HCT116 (cell line): Measurements from ENCODE around the gene NHERF2. TPM values are rescaled to one million over a fixed set of nuclear protein-coding genes. Genes with fewer than 3 reads are reported as not detected.
A peak's percentile ranks its signal among the peaks of the same experiment; 100 is the strongest.

Source experiments
- ATAC-seq: fragments of 200-7000 bp; cut with Tn5 transposase; 2 replicates; pipeline ENCODE4 v1.9.1; 2020; ENCODE audit warnings: mild to moderate bottlenecking, moderate library complexity
- BruUV-seq: library from RNA; stranded (reverse); fragments of 400-500 nt; replicated peaks from 2 replicates; lab custom pipeline; 2021; lab: Mats Ljungman, UMichigan
- CTCF ChIA-PET: fragments of 300-600 bp; sonication (Branson Sonifier 250); formaldehyde crosslinking; loops from one replicate; lab custom pipeline; 2021; ENCODE audit warnings: antibody characterized with exemption; lab: Charles Lee
- POLR2A ChIA-PET: fragments of 300-600, 350-600 bp; sonication (Branson Sonifier 250); formaldehyde crosslinking; loops from one replicate; lab custom pipeline; 2021; ENCODE audit warnings: antibody characterized with exemption; lab: Charles Lee
- RAD21 ChIA-PET, 2 experiments: fragments of 300-600 bp; sonication (Branson Sonifier 250); formaldehyde crosslinking; loops; one replicate each; lab custom pipeline; 2023; ENCODE audit warnings: low total read pairs in 2 of 2; ENCODE audit not compliant: uncharacterized antibody in 2 of 2, unreplicated experiment in 2 of 2, low non-redundant PET in 1 of 2; lab: Charles Lee
- DNase-seq: peaks from one replicate; pipeline ENCODE4 v3.0.0-alpha.2; 2010; ENCODE audit warnings: low read depth, low spot score
- H2AFZ ChIP-seq: fragments of 200-600 bp; shearing (Covaris generic), sonication (generic); 2 replicates; pipeline ENCODE4 v1.6.1; 2017; ENCODE audit warnings: low read depth, mixed run types, mixed read lengths, antibody characterized with exemption, low read length; ENCODE audit not compliant: poor library complexity, severe bottlenecking
- H3K27ac ChIP-seq: 2 replicates; pipeline ENCODE4 v1.5.1; 2012; ENCODE audit warnings: low read depth, low read length
- H3K27me3 ChIP-seq: fragments of 200-600 bp; sonication (generic); 2 replicates; pipeline ENCODE4 v1.6.1; 2016; ENCODE audit warnings: mixed run types, low read length, mixed read lengths; ENCODE audit not compliant: insufficient read depth
- H3K36me3 ChIP-seq, 2 experiments: fragments of 200-500 bp in 1 of 2; fragments of 200-600 bp in 1 of 2; sonication (Bioruptor generic) in 1 of 2; sonication (generic) in 1 of 2; 2 replicates each; pipeline versions ENCODE4 v1.5.1 to v1.6.1; 2014 to 2016; ENCODE audit warnings: low read length in 2 of 2, inconsistent platforms in 1 of 2, mixed read lengths in 1 of 2, mixed run types in 1 of 2; ENCODE audit not compliant: insufficient read depth in 2 of 2, control insufficient read depth in 1 of 2
- H3K4me1 ChIP-seq, 2 experiments: fragments of 200-600 bp in 1 of 2; sonication (generic) in 1 of 2; 2 replicates each; pipeline versions ENCODE4 v1.5.1 to v1.6.1; 2012 to 2017; ENCODE audit warnings: low read length in 2 of 2, inconsistent platforms in 1 of 2, mild to moderate bottlenecking in 1 of 2, mixed read lengths in 1 of 2, mixed run types in 1 of 2, moderate library complexity in 1 of 2; ENCODE audit not compliant: insufficient read depth in 2 of 2, control insufficient read depth in 1 of 2
- H3K4me2 ChIP-seq: fragments of 200-600 bp; sonication (generic); 2 replicates; pipeline ENCODE4 v1.6.1; 2017; ENCODE audit warnings: mixed run types, low read length, mixed read lengths
- H3K4me3 ChIP-seq, 2 experiments: fragments of 200-600 bp in 1 of 2; sonication (generic) in 1 of 2; replicated peaks in 1 of 2; 2 replicates each; pipeline ENCODE4 v1.5.1; 2011 to 2016; ENCODE audit warnings: low read length in 2 of 2, control low read depth in 1 of 2, low read depth in 1 of 2, mild to moderate bottlenecking in 1 of 2, mixed read lengths in 1 of 2, mixed run types in 1 of 2
- H3K79me2 ChIP-seq: fragments of 200-600 bp; sonication (generic); 2 replicates; pipeline ENCODE4 v1.6.1; 2017; ENCODE audit warnings: mild to moderate bottlenecking, mixed run types, low read length, moderate library complexity, mixed read lengths; ENCODE audit not compliant: insufficient read depth
- H3K9ac ChIP-seq: fragments of 200-600 bp; sonication (generic); 2 replicates; pipeline ENCODE4 v1.6.1; 2016; ENCODE audit warnings: low read length, mixed read lengths
- H3K9me2 ChIP-seq: fragments of 200-600 bp; sonication (generic), shearing (Covaris generic); 2 replicates; pipeline ENCODE4 v1.6.1; 2017; ENCODE audit warnings: mixed run types, mild to moderate bottlenecking, moderate library complexity; ENCODE audit not compliant: insufficient read depth
- H3K9me3 ChIP-seq, 2 experiments: fragments of 200-500 bp in 1 of 2; fragments of 200-600 bp in 1 of 2; sonication (Bioruptor generic) in 1 of 2; sonication (generic) in 1 of 2; 2 replicates each; pipeline ENCODE4 v1.6.1; 2014 to 2017; ENCODE audit warnings: low read length in 2 of 2, mixed read lengths in 2 of 2, inconsistent platforms in 1 of 2, low read depth in 1 of 2, mild to moderate bottlenecking in 1 of 2, mixed run types in 1 of 2, moderate library complexity in 1 of 2; ENCODE audit not compliant: control insufficient read depth in 1 of 2, insufficient read depth in 1 of 2
- H4K20me1 ChIP-seq: fragments of 200-600 bp; sonication (generic), shearing (Covaris generic); 2 replicates; pipeline ENCODE4 v1.6.1; 2017; ENCODE audit warnings: mixed run types, mild to moderate bottlenecking, moderate library complexity; ENCODE audit not compliant: insufficient read depth
- CBX3 ChIP-seq: IDR thresholded peaks from 2 replicates; pipeline ENCODE4 v1.6.1; 2012; ENCODE audit warnings: low read depth
- CTCF ChIP-seq, 3 experiments: fragments of 200-600 bp in 1 of 3; sonication (generic) in 1 of 3; IDR thresholded peaks in 2 of 3; conservative IDR thresholded peaks in 1 of 3; 2 replicates each; pipeline ENCODE4 v1.5.1; 2012 to 2017; ENCODE audit warnings: low read depth in 2 of 3, low read length in 2 of 3, antibody characterized with exemption in 1 of 3, borderline replicate concordance in 1 of 3, control low read depth in 1 of 3, mild to moderate bottlenecking in 1 of 3, mixed read lengths in 1 of 3, mixed run types in 1 of 3, moderate library complexity in 1 of 3; ENCODE audit not compliant: insufficient read depth in 1 of 3
- EGR1 ChIP-seq: IDR thresholded peaks from 2 replicates; pipeline ENCODE4 v1.6.1; 2012; ENCODE audit warnings: low read depth
- EZH2 ChIP-seq: fragments of 200-600 bp; sonication (generic); IDR thresholded peaks from 2 replicates; pipeline ENCODE4 v1.6.1; 2017; ENCODE audit warnings: antibody characterized with exemption, mixed run types
- FOSL1 ChIP-seq: IDR thresholded peaks from 2 replicates; pipeline ENCODE4 v1.6.1; 2012; ENCODE audit warnings: low read depth
- POLR2A ChIP-seq: IDR thresholded peaks from 2 replicates; pipeline ENCODE4 v1.7.0; 2011; ENCODE audit warnings: borderline replicate concordance; ENCODE audit not compliant: insufficient read depth, insufficient read length; ENCODE audit errors: extremely low read depth
- POLR2AphosphoS5 ChIP-seq: IDR thresholded peaks from 2 replicates; pipeline ENCODE4 v1.6.1; 2011; ENCODE audit warnings: mild to moderate bottlenecking, low read depth, low read length, moderate library complexity
- SIN3A ChIP-seq: IDR thresholded peaks from 2 replicates; pipeline ENCODE4 v1.6.1; 2012; ENCODE audit warnings: low read depth
- SP1 ChIP-seq: IDR thresholded peaks from 2 replicates; pipeline ENCODE4 v1.6.1; 2012; ENCODE audit warnings: low read depth
- SRF ChIP-seq: IDR thresholded peaks from 2 replicates; pipeline ENCODE4 v1.6.1; 2012; ENCODE audit warnings: low read depth
- ZFX ChIP-seq: fragments of 450-650 bp; IDR thresholded peaks from 2 replicates; pipeline ENCODE4 v1.6.1; 2017
- intact Hi-C: fragments of 100-400 bp; cut with micrococcal nuclease; formaldehyde crosslinking; loops from 2 replicates; pipeline ENCODE4 v1.10.0; 2022
- total RNA-seq: library from RNA; stranded (reverse); gene quantifications from one replicate; pipeline ENCODE4 v1.2.1, GENCODE V29; 2021; ENCODE audit not compliant: unreplicated experiment

The NHERF2 gene
- total RNA-seq, 1 experiment from 2014 or later: 58.4 TPM

- TF ChIP-seq POLR2AphosphoS5 (no peak), EZH2 (no peak), CBX3 (no peak), SRF (no peak), EGR1 (no peak), ZFX (no peak), FOSL1 (no peak)
Measured at GRCh38 chr16:2022723-2023091, 4.0 kb upstream of the NHERF2 start (continued).

DNA sequence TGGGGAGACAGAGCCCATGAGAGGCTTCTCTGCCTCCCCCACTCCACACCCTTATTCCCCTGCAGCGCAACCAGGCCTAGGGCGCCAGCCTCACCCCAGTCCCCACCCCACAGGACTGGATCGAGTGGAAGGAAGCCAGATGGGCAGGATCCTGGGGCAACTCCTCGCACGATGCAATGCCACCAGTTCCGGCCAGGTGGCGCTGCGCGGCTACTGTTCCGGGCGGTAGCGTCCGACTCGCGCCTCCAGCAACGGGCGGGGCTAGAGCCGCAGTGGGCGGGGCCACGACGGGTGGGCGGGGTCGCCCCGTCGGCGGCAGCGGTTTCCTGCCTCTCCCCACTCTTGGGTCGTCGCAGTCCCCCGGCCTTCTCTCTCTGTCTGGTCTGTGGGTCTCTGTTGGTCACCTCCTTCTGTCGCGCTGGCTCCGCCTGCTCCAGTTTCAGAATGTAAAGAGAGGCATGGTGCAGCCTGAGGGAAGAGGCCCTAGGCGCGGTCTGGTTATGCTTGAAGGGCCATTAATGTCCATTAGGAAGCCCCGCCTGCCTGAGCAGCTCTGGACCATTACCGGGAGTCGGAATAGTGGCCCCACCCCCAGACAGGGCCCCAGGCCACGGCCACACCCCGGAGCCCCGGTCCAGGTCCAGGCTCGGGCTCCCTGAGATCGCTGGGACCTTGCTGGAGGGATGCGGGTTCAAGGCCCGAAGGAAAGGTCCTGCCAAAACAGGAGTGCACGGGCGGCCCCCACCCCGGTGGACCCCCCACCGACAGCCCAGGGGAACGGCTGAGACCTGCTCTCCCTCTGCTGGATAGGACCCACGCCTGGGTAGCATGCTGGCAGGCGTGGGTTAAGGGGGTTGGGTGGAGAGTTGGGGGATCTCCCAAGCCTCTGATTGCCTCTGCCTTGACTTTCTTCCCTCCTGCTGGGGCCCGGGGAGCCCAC, 3.3 kb upstream of the NHERF2 start:
- peak overlapping the region; percentile 69 for H3K4me2 ChIP-seq
- no TSS peak for BruUV-seq
- ChIA-PET CTCF (interaction anchor here (0.6 to 2.4 kb wide), 13 partner anchors 10 to 132 kb away, joined by 3 to 15 read pairs (median 5); partner anchors contain the start of genes NTHL1, RAB26, TRAF7 and TSC2), RAD21 (interaction anchor here (0.5 to 2.1 kb wide), 5 partner anchors 67 to 125 kb away, joined by 3 to 12 read pairs (median 5); partner anchors contain the start of gene PKD1 (in 1 of the 2))
- H4K20me1 ChIP-seq: no peaks in the 10 kb centered on the region
- DNase-seq: peak; percentile 77
- intact Hi-C loops: loop anchor here (1.0 to 10.0 kb wide), 3 partner anchors 67 to 231 kb away; partner anchors contain the start of gene ECI1
- H3K9me3 ChIP-seq: no peaks in the 10 kb centered on the region
- H2AFZ ChIP-seq: no peak overlapping the region
- TF ChIP-seq POLR2AphosphoS5 (peak; percentile 68), SP1 (no peak), POLR2A (peak; percentile 35), SIN3A (no peak), CTCF (IDR thresholded peaks at IDR 0.05 in 2 of 3, conservative IDR thresholded peaks at IDR 0.05 in 1 of 3; ENCODE audit: borderline replicate concordance in 1 of 3, insufficient read depth in 1 of 3, low read depth in 2 of 3, low read length in 2 of 3) (peak in 2 of 3 experiments; percentile 91 to 92; a peak in 4 of 6 replicates)
- TF ChIP-seq, all 23 proteins: peak for 3
- Histone ChIP-seq H3K36me3 (no peaks in the 10 kb centered on the region), H3K9me2 (no peaks in the 10 kb centered on the region), H3K4me1 (peaks cover 42 to 68% of the 10 kb centered on the region in 2 experiments), H3K27ac (peak overlapping the region; percentile 88), H3K79me2 (peaks cover 28% of the 10 kb centered on the region; the same call in 1 of the 2 replicates), H3K9ac (peak overlapping the region; percentile 46), H3K4me3 (peak overlapping the region; percentile 36 to 50), H3K27me3 (no peaks in the 10 kb centered on the region)
- POLR2A ChIA-PET: interaction anchor here (0.8 to 1.2 kb wide), 6 partner anchors 58 to 132 kb away, joined by 3 to 8 read pairs (median 4); partner anchors contain the start of genes PKD1, RPS2 and TRAF7
- ATAC-seq: peak; percentile 64
